WTC11 (cell line): Measurements from ENCODE around the gene ATP8B3. TPM values are rescaled to one million over a fixed set of nuclear protein-coding genes. Genes with fewer than 3 reads are reported as not detected.

ENCODE experiments used
- ARID4B ChIP-seq: sonication (generic); formaldehyde crosslinking; IDR thresholded peaks from 2 replicates; pipeline ENCODE4 v1.8.0; 2023; ENCODE audit warnings: missing genetic modification reagents, mild to moderate bottlenecking, borderline replicate concordance
- ATF1 ChIP-seq: sonication (generic); formaldehyde crosslinking; IDR thresholded peaks from 2 replicates; pipeline ENCODE4 v1.8.1; 2023; ENCODE audit warnings: mild to moderate bottlenecking, moderate library complexity, missing genetic modification reagents
- ATF3 ChIP-seq: sonication (generic); formaldehyde crosslinking; conservative IDR thresholded peaks from 2 replicates; pipeline ENCODE4 v1.8.1; 2022; ENCODE audit warnings: mild to moderate bottlenecking, missing genetic modification reagents
- ELF4 ChIP-seq: sonication (generic); formaldehyde crosslinking; IDR thresholded peaks from 2 replicates; pipeline ENCODE4 v1.8.1; 2022; ENCODE audit warnings: low read depth, mild to moderate bottlenecking, moderate library complexity, missing genetic modification reagents
- FOXP1 ChIP-seq: sonication (generic); formaldehyde crosslinking; IDR thresholded peaks from 2 replicates; pipeline ENCODE4 v1.8.0; 2022; ENCODE audit warnings: missing genetic modification reagents, mild to moderate bottlenecking, moderate library complexity, borderline replicate concordance
- GTF2I ChIP-seq: fragments of 250-450 bp; sonication (Bioruptor Pico); conservative IDR thresholded peaks from 2 replicates; pipeline ENCODE4 v1.4.0; 2021; ENCODE audit warnings: mild to moderate bottlenecking
- JAZF1 ChIP-seq: fragments of 250-450 bp; sonication (Bioruptor Pico); IDR thresholded peaks from 2 replicates; pipeline ENCODE4 v1.9.0; 2021; ENCODE audit warnings: moderate library complexity, mild to moderate bottlenecking, inconsistent platforms
- NFYB ChIP-seq: sonication (generic); formaldehyde crosslinking; conservative IDR thresholded peaks from 2 replicates; pipeline ENCODE4 v1.8.0; 2022; ENCODE audit warnings: low read depth, missing genetic modification reagents
- SP1 ChIP-seq: sonication (generic); formaldehyde crosslinking; conservative IDR thresholded peaks from 2 replicates; pipeline ENCODE4 v1.8.1; 2022; ENCODE audit warnings: missing genetic modification reagents
- USF1 ChIP-seq: sonication (generic); formaldehyde crosslinking; IDR thresholded peaks from 2 replicates; pipeline ENCODE4 v1.8.0; 2022; ENCODE audit warnings: mild to moderate bottlenecking, missing genetic modification reagents
- USF2 ChIP-seq: sonication (generic); formaldehyde crosslinking; IDR thresholded peaks from 2 replicates; pipeline ENCODE4 v1.8.1; 2023; ENCODE audit warnings: mild to moderate bottlenecking, missing genetic modification reagents, moderate library complexity
- ZBTB21 ChIP-seq: sonication (generic); formaldehyde crosslinking; IDR thresholded peaks from 2 replicates; pipeline ENCODE4 v1.8.1; 2023; ENCODE audit warnings: mild to moderate bottlenecking, missing genetic modification reagents, borderline replicate concordance
- ZNF532 ChIP-seq: fragments of 250-450 bp; sonication (Bioruptor Pico); IDR thresholded peaks from 2 replicates; pipeline ENCODE4 v1.9.0; 2021; ENCODE audit warnings: mild to moderate bottlenecking, borderline replicate concordance
- total RNA-seq: library from RNA; stranded (reverse); gene quantifications from 3 replicates; pipeline ENCODE4 v1.2.3, GENCODE V29; 2021
- TF ChIP-seq, protein P1 (sequence below): sonication (generic); formaldehyde crosslinking; IDR thresholded peaks from 2 replicates; pipeline ENCODE4 v1.8.1; 2022; ENCODE audit warnings: low read depth, missing genetic modification reagents, borderline replicate concordance
- TF ChIP-seq, protein P2 (sequence below): sonication (generic); formaldehyde crosslinking; IDR thresholded peaks from 2 replicates; pipeline ENCODE4 v1.8.0; 2022; ENCODE audit warnings: mild to moderate bottlenecking, missing genetic modification reagents
- TF ChIP-seq, protein P3 (sequence below): fragments of 250-450 bp; sonication (Bioruptor Pico); IDR thresholded peaks from 2 replicates; pipeline ENCODE4 v1.9.0; 2021; ENCODE audit warnings: mild to moderate bottlenecking

ATP8B3 gene
- total RNA-seq, 1 experiment from 2014 or later, result 5.5 TPM

- TF ChIP-seq ZNF532 (CRISPR knock-in tag) (no peak), ARID4B (CRISPR knock-in tag) (no peak), FOXP1 (CRISPR knock-in tag) (no peak), USF1 (CRISPR knock-in tag) (no peak), ELF4 (CRISPR knock-in tag) (no peak), SP1 (CRISPR knock-in tag) (0 out of 2 replicates have a peak, but pooled peaks have one; percentile 24), JAZF1 (no peak), ATF1 (CRISPR knock-in tag) (no peak), NFYB (no peak), GTF2I (CRISPR knock-in tag) (no peak), ZBTB21 (CRISPR knock-in tag) (no peak), USF2 (peak; percentile 62; the same call in 1 of the 2 replicates), ATF3 (CRISPR knock-in tag) (no peak)
- TF ChIP-seq, protein P1, sequence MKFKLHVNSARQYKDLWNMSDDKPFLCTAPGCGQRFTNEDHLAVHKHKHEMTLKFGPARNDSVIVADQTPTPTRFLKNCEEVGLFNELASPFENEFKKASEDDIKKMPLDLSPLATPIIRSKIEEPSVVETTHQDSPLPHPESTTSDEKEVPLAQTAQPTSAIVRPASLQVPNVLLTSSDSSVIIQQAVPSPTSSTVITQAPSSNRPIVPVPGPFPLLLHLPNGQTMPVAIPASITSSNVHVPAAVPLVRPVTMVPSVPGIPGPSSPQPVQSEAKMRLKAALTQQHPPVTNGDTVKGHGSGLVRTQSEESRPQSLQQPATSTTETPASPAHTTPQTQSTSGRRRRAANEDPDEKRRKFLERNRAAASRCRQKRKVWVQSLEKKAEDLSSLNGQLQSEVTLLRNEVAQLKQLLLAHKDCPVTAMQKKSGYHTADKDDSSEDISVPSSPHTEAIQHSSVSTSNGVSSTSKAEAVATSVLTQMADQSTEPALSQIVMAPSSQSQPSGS, result no peak
- TF ChIP-seq, protein P2, sequence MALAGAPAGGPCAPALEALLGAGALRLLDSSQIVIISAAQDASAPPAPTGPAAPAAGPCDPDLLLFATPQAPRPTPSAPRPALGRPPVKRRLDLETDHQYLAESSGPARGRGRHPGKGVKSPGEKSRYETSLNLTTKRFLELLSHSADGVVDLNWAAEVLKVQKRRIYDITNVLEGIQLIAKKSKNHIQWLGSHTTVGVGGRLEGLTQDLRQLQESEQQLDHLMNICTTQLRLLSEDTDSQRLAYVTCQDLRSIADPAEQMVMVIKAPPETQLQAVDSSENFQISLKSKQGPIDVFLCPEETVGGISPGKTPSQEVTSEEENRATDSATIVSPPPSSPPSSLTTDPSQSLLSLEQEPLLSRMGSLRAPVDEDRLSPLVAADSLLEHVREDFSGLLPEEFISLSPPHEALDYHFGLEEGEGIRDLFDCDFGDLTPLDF, result no peak
- TF ChIP-seq, protein P3, sequence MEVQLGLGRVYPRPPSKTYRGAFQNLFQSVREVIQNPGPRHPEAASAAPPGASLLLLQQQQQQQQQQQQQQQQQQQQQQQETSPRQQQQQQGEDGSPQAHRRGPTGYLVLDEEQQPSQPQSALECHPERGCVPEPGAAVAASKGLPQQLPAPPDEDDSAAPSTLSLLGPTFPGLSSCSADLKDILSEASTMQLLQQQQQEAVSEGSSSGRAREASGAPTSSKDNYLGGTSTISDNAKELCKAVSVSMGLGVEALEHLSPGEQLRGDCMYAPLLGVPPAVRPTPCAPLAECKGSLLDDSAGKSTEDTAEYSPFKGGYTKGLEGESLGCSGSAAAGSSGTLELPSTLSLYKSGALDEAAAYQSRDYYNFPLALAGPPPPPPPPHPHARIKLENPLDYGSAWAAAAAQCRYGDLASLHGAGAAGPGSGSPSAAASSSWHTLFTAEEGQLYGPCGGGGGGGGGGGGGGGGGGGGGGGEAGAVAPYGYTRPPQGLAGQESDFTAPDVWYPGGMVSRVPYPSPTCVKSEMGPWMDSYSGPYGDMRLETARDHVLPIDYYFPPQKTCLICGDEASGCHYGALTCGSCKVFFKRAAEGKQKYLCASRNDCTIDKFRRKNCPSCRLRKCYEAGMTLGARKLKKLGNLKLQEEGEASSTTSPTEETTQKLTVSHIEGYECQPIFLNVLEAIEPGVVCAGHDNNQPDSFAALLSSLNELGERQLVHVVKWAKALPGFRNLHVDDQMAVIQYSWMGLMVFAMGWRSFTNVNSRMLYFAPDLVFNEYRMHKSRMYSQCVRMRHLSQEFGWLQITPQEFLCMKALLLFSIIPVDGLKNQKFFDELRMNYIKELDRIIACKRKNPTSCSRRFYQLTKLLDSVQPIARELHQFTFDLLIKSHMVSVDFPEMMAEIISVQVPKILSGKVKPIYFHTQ (CRISPR knock-in tag), result no peak
These were observed 44.9 kb upstream of the ATP8B3 start (continued) for GRCh38 chr19:1856698-1857603.
